Measurements from ENCODE around the gene RNF111.
"Not testable (repeated sequence)": the region's sequence is repeated elsewhere in the genome, so short reads cannot be mapped to it uniquely, and the experiment has no call there.

Gene RNF111

DNA sequence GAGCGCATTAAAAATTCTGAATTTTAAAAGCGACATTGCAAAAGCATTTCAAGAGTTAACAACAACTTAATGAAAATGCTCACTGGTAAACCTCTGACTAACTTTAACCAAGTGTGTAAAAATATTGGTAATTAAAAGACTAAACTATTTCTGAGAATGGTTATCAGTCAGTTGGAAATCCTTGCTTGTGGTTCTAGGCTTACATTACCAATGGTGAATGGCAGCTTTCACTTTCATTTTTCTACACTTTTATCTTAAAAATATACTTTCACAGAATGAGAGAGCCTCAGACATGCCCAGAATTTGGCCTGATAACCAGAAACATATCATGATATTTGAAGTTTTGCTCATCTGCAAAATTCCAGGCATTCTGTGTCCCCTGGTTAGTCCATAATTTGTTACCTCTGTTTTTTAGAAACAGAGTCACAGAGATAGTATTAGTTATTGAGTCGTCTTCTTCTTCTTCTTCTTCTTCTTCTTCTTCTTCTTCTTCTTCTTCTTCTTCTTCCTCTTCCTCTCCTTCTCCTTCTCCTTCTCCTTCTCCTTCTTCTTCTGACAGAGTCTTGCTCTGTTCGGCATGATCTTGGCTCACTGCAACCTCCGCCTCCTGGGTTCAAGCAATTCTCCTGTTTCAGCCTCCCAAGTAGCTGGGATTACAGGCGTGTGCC lies 5.5 kb upstream of the RNF111 start:
- peaks cover 10% of the 10 kb centered on the region for H3K4me1 Mint-ChIP-seq
- no peaks in the 10 kb centered on the region for H3K36me3 Mint-ChIP-seq (ENCODE audit: insufficient read depth)
- H3K9me3 Mint-ChIP-seq = no peaks in the 10 kb centered on the region
- peak overlapping the region; percentile 66 for H3K4me3 Mint-ChIP-seq
- H3K27me3 Mint-ChIP-seq = no peaks in the 10 kb centered on the region
- H3K27ac Mint-ChIP-seq (ENCODE audit: low read depth) = peak overlapping the region; percentile 91
- DNase-seq (ENCODE audit: low spot score in 2 of 2) = no peak
- ATAC-seq (replicated peaks; ENCODE audit: extremely low read depth, poor library complexity, severe bottlenecking) = peak; percentile 38

GRCh38 chr15:58983261-58983660 lies 4.2 kb upstream of the RNF111 start:
- no peak for ATAC-seq (replicated peaks; ENCODE audit: extremely low read depth, poor library complexity, severe bottlenecking)

DNA sequence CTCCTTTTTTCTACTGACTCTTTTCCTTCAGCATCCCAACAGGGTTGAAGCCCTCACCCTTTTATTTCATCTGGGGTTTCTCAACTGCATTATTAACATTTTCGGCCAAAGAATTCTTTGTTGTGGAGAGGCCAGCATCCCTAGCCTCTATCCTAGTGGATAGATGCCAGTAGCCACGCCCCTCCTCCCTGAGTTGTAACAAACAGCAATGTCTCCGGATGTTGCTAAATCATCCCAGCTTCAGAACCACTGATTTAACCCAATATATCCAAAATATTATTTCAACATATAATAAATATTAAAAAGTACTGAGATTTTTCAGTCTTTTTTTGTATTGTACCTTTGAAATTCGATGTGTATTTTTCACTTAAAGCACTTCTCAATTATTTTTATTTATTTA lies 2.0 kb upstream of the RNF111 start:
- no peak for ATAC-seq (replicated peaks; ENCODE audit: extremely low read depth, poor library complexity, severe bottlenecking)
- Mint-ChIP-seq H3K27ac (ENCODE audit: low read depth) (no peak overlapping the region), H3K4me3 (peak overlapping the region; percentile 31), H3K36me3 (ENCODE audit: insufficient read depth) (peaks cover 8% of the 10 kb centered on the region), H3K27me3 (no peaks in the 10 kb centered on the region), H3K4me1 (peaks cover 34% of the 10 kb centered on the region), H3K9me3 (no peaks in the 10 kb centered on the region)
- DNase-seq (ENCODE audit: low spot score in 2 of 2) = no peak

More at GRCh38 chr15:58983261-58983660, 4.2 kb upstream of the RNF111 start:
- Mint-ChIP-seq H3K27me3 (no peaks in the 10 kb centered on the region), H3K36me3 (ENCODE audit: insufficient read depth) (peaks cover 6% of the 10 kb centered on the region), H3K27ac (ENCODE audit: low read depth) (no peak overlapping the region), H3K4me3 (no peak overlapping the region), H3K9me3 (no peaks in the 10 kb centered on the region), H3K4me1 (peaks cover 14% of the 10 kb centered on the region)
- no peak for DNase-seq (ENCODE audit: low spot score in 2 of 2)

- ATAC-seq (replicated peaks; ENCODE audit: extremely low read depth, poor library complexity, severe bottlenecking) (peak; percentile 41), DNase-seq (ENCODE audit: low spot score in 2 of 2) (no peak)
- H3K27me3 Mint-ChIP-seq = no peaks in the 10 kb centered on the region
- peak overlapping the region; percentile 96 for H3K27ac Mint-ChIP-seq (ENCODE audit: low read depth)
- peak overlapping the region; percentile 92 for H3K4me3 Mint-ChIP-seq
- H3K9me3 Mint-ChIP-seq = no peaks in the 10 kb centered on the region
- peaks cover 12% of the 10 kb centered on the region for H3K36me3 Mint-ChIP-seq (ENCODE audit: insufficient read depth)
- H3K4me1 Mint-ChIP-seq = peaks cover 45% of the 10 kb centered on the region
Observed at GRCh38 chr15:58987036-58987435, 427 bp upstream of the RNF111 start.

GRCh38 chr15:58988006-58988785 lies 733 bp downstream of the RNF111 start:
- H3K9me3 Mint-ChIP-seq = no peaks in the 10 kb centered on the region
- H3K4me1 Mint-ChIP-seq = peaks cover 46% of the 10 kb centered on the region
- no peaks in the 10 kb centered on the region for H3K27me3 Mint-ChIP-seq
- H3K36me3 Mint-ChIP-seq (ENCODE audit: insufficient read depth) = peaks cover 14% of the 10 kb centered on the region
- ATAC-seq (replicated peaks; ENCODE audit: extremely low read depth, poor library complexity, severe bottlenecking) (peak; percentile 29), DNase-seq (ENCODE audit: low spot score in 2 of 2) (peak in 1 of 2 donors; percentile 17)
- peak overlapping the region; percentile 96 for H3K27ac Mint-ChIP-seq (ENCODE audit: low read depth)
- peak overlapping the region; percentile 92 for H3K4me3 Mint-ChIP-seq

- Mint-ChIP-seq H3K9me3 (no peaks in the 10 kb centered on the region), H3K36me3 (ENCODE audit: insufficient read depth) (peaks cover 28% of the 10 kb centered on the region), H3K4me1 (peaks cover 52% of the 10 kb centered on the region), H3K27ac (ENCODE audit: low read depth) (no peak overlapping the region), H3K27me3 (no peaks in the 10 kb centered on the region), H3K4me3 (no peak overlapping the region)
- DNase-seq (ENCODE audit: low spot score in 2 of 2) (no peak), ATAC-seq (replicated peaks; ENCODE audit: extremely low read depth, poor library complexity, severe bottlenecking) (no peak)
Observed at GRCh38 chr15:58992181-58992580, 4.7 kb downstream of the RNF111 start.

DNA sequence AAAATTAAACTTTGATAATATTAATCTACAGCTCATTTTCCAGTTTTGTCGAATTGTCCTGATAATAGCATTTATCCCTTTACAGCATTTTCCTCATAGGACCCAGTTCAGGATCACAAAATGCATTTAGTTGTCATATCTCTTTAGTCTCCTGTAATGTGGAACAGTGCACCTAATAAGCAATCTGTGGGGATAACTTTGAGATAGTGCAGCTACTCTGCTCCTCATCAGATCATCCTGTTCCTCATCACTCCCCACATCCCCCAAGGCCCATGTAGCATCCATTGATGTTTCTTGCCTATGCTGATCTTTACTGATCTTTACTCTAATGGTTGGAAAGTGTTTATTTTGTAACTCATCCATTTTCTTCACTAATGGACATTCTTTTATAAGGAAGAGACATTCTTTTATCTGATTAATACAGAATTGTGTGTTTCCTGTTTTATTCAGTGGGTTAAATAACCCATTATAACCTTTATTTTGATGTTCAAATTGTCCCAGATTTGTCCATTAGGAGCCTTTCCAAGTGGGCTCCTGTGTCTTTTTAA lies 7.5 kb downstream of the RNF111 start:
- Mint-ChIP-seq H3K4me1 (peaks cover 39% of the 10 kb centered on the region), H3K27ac (ENCODE audit: low read depth) (no peak overlapping the region), H3K27me3 (no peaks in the 10 kb centered on the region), H3K36me3 (ENCODE audit: insufficient read depth) (peaks cover 29% of the 10 kb centered on the region), H3K9me3 (no peaks in the 10 kb centered on the region), H3K4me3 (no peak overlapping the region)
- ATAC-seq (replicated peaks; ENCODE audit: extremely low read depth, poor library complexity, severe bottlenecking) (no peak), DNase-seq (ENCODE audit: low spot score in 2 of 2) (no peak)

DNA sequence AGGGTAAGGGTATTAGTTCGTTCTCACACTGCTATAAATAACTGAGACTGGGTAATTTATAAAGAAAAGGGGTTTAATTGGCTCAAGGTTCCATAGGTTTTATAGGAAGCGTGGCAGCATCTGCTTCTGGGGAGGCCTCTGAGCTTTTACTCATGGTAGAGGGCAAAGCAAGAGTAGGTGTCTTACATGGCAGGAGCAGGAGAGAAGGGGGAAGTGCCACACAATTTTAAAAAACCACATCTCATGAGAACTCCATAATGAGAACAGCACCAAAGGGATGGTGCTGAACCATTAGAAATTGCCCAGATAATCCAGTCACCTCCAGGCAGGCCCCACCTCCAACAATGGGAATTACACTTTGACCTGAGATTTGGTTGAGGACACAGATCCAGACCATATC lies 12.2 kb downstream of the RNF111 start:
- Mint-ChIP-seq H3K4me3 (no peak overlapping the region), H3K27ac (ENCODE audit: low read depth) (no peak overlapping the region), H3K4me1 (peaks cover 55% of the 10 kb centered on the region), H3K9me3 (no peaks in the 10 kb centered on the region), H3K27me3 (no peaks in the 10 kb centered on the region), H3K36me3 (ENCODE audit: insufficient read depth) (peaks cover 18% of the 10 kb centered on the region)
- DNase-seq (ENCODE audit: low spot score in 2 of 2) (no peak), ATAC-seq (replicated peaks; ENCODE audit: extremely low read depth, poor library complexity, severe bottlenecking) (no peak)

- not testable (repeated sequence) for H3K4me3 Mint-ChIP-seq; ATAC-seq (replicated peaks; ENCODE audit: extremely low read depth, poor library complexity, severe bottlenecking); DNase-seq (ENCODE audit: low spot score in 2 of 2); H3K27me3 Mint-ChIP-seq; H3K9me3 Mint-ChIP-seq
- Mint-ChIP-seq H3K36me3 (ENCODE audit: insufficient read depth) (peaks cover 15% of the 10 kb centered on the region), H3K27ac (ENCODE audit: low read depth) (peak overlapping the region; percentile 6), H3K4me1 (peaks cover 55% of the 10 kb centered on the region)
Observed at GRCh38 chr15:59000251-59000650, 12.8 kb downstream of the RNF111 start.

DNA sequence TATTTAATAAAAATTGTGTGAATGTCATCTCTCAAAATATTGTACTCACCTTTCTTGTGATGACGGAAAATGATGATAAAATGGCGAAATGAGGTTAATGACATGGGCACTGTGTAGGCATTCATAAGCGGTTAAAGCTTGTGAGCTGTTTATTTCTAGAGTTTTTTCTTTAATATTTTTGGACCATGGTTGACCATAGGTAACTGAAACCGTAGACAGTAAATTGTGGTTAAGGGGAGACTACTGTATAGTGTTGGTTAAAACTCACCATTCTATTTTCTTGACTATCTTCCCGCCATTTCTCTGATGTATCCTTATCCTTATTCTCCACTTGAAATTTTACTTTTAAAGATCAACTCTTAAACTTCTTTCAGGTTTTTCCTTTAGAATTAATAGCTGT lies 14.5 kb downstream of the RNF111 start:
- no peak for ATAC-seq (replicated peaks; ENCODE audit: extremely low read depth, poor library complexity, severe bottlenecking)
- H3K4me1 Mint-ChIP-seq = peaks cover 65% of the 10 kb centered on the region
- H3K27ac Mint-ChIP-seq (ENCODE audit: low read depth) = no peak overlapping the region

DNA sequence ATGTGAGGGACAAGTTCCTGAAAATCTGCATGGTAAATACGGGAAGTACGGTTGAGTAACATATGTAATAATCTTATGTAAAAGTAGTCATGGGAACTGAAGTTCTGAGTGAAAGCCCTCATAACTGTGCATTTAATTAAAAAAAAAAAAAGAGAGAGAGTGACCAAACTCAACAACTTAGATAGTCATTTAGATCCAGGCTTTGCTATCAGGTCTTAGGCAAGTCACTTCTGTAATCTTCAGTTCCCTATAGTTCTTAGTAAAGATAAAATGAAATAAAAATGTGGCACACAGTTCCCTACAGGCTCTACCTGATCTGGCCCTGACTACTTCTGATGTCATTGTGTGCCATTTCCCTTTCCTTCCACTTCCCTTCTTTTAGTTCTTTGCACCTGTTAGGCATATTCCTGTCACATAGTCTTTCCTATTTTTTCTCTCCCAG lies 15.0 kb downstream of the RNF111 start:
- Mint-ChIP-seq H3K27me3 (no peaks in the 10 kb centered on the region), H3K4me1 (peaks cover 65% of the 10 kb centered on the region), H3K27ac (ENCODE audit: low read depth) (peak overlapping the region; percentile 82), H3K9me3 (no peaks in the 10 kb centered on the region), H3K36me3 (ENCODE audit: insufficient read depth) (peaks cover 21% of the 10 kb centered on the region), H3K4me3 (no peak overlapping the region)
- DNase-seq (ENCODE audit: low spot score in 2 of 2) (no peak), ATAC-seq (replicated peaks; ENCODE audit: extremely low read depth, poor library complexity, severe bottlenecking) (peak; percentile 36)

More for the DNA sequence above, 14.5 kb downstream of the RNF111 start:
- no peak for DNase-seq (ENCODE audit: low spot score in 2 of 2)
- no peaks in the 10 kb centered on the region for H3K9me3 Mint-ChIP-seq
- H3K27me3 Mint-ChIP-seq = no peaks in the 10 kb centered on the region
- H3K4me3 Mint-ChIP-seq = no peak overlapping the region
- peaks cover 22% of the 10 kb centered on the region for H3K36me3 Mint-ChIP-seq (ENCODE audit: insufficient read depth)

- ATAC-seq (replicated peaks; ENCODE audit: extremely low read depth, poor library complexity, severe bottlenecking) (no peak), DNase-seq (ENCODE audit: low spot score in 2 of 2) (no peak)
- H3K27me3 Mint-ChIP-seq = no peaks in the 10 kb centered on the region
- no peaks in the 10 kb centered on the region for H3K9me3 Mint-ChIP-seq
- H3K27ac Mint-ChIP-seq (ENCODE audit: low read depth) = no peak overlapping the region
- H3K4me1 Mint-ChIP-seq = peaks cover 65% of the 10 kb centered on the region
- H3K4me3 Mint-ChIP-seq = no peak overlapping the region
- peaks cover 20% of the 10 kb centered on the region for H3K36me3 Mint-ChIP-seq (ENCODE audit: insufficient read depth)
Observed at GRCh38 chr15:59005579-59005978, 18.1 kb downstream of the RNF111 start.

DNA sequence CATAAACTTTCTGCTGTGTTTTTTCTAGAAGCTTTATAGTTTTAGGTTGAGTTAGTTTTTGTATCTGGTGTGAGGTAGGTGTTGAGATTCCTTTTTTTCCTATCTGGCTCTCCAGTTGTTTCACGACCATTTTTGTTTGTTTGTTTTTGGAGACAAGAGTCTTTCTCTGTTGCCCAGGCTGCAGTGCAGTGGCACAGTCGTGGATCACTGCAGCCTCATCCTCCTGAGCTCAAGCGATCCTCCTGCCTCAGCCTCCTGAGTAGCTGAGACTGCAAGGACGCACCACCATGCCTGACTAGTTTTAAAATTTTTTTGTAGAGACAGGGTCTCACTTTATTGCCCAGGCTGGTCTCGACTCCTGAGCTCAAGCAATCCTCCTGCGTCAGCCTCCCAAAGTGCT lies 20.6 kb downstream of the RNF111 start:
- ATAC-seq (replicated peaks; ENCODE audit: extremely low read depth, poor library complexity, severe bottlenecking) = no peak
- Mint-ChIP-seq H3K4me1 (peaks cover 60% of the 10 kb centered on the region), H3K9me3 (no peaks in the 10 kb centered on the region), H3K36me3 (ENCODE audit: insufficient read depth) (peaks cover 21% of the 10 kb centered on the region), H3K27me3 (no peaks in the 10 kb centered on the region), H3K27ac (ENCODE audit: low read depth) (no peak overlapping the region), H3K4me3 (no peak overlapping the region)
- DNase-seq (ENCODE audit: low spot score in 2 of 2) = no peak

All from central memory CD8-positive, alpha-beta T cell (primary cell).